HL-60/S4 treated with phorbol 12-myristate 13-acetate at 8.2 ng/mL for 4 days and 3 days (cell line): ENCODE results near the gene C9orf153.
"Not testable (repeated sequence)": the region's sequence is repeated elsewhere in the genome, so short reads cannot be mapped to it uniquely, and the experiment has no call there.

Experiments used
- in situ Hi-C: fragments of 300-500 bp; cut with MboI; formaldehyde crosslinking; loops from 2 replicates; pipeline ENCODE4 v1.15.0; 2022; ENCODE audit warnings: low sequenced_read_pairs

C9orf153 gene

GRCh38 chr9:86259557-86259956 lies at the start of gene C9orf153:
C9orf153 (minus strand) TSS chr9:86259657; CDS start chr9:86229603, 30,054 bp downstream.
- in situ Hi-C loops = no loop called here

GRCh38 chr9:86308687-86309086 lies 49.2 kb upstream of the C9orf153 start:
- in situ Hi-C loops = no loop called here

- in situ Hi-C loops = no loop called here
These were observed 44.8 kb upstream of the C9orf153 start for GRCh38 chr9:86304236-86304730.

GRCh38 chr9:86303316-86303975 lies 44.0 kb upstream of the C9orf153 start:
- in situ Hi-C loops = no loop called here

- in situ Hi-C loops = no loop called here
These were observed 42.2 kb upstream of the C9orf153 start for GRCh38 chr9:86301686-86302085.

- in situ Hi-C loops = no loop called here
These were observed 41.2 kb upstream of the C9orf153 start for GRCh38 chr9:86300701-86301100.

GRCh38 chr9:86298873-86299272 lies 39.4 kb upstream of the C9orf153 start:
- in situ Hi-C loops = no loop called here

GRCh38 chr9:86290341-86290740 lies 30.9 kb upstream of the C9orf153 start:
- in situ Hi-C loops = not testable (repeated sequence)

- in situ Hi-C loops = no loop called here
These were observed 29.2 kb upstream of the C9orf153 start for GRCh38 chr9:86288499-86289198.

GRCh38 chr9:86287013-86287412 lies 27.6 kb upstream of the C9orf153 start:
- in situ Hi-C loops = no loop called here

GRCh38 chr9:86286278-86286677 lies 26.8 kb upstream of the C9orf153 start:
- in situ Hi-C loops = no loop called here

- in situ Hi-C loops = no loop called here
These were observed 25.8 kb upstream of the C9orf153 start for GRCh38 chr9:86285261-86285660.

GRCh38 chr9:86282979-86283535 lies 23.6 kb upstream of the C9orf153 start:
- in situ Hi-C loops = no loop called here

- in situ Hi-C loops = no loop called here
These were observed 22.9 kb upstream of the C9orf153 start, which contains the start of gene ISCA1 for GRCh38 chr9:86282077-86282978. ISCA1 (minus strand) TSS chr9:86282538; CDS start chr9:86282458, 80 bp downstream.

- in situ Hi-C loops = no loop called here
These were observed 22.2 kb upstream of the C9orf153 start for GRCh38 chr9:86281593-86282076.

- in situ Hi-C loops = no loop called here
These were observed 21.1 kb upstream of the C9orf153 start for GRCh38 chr9:86280580-86280979.

- in situ Hi-C loops = no loop called here
These were observed 20.4 kb upstream of the C9orf153 start for GRCh38 chr9:86279839-86280238.

- in situ Hi-C loops = no loop called here
These were observed 17.6 kb upstream of the C9orf153 start for GRCh38 chr9:86277072-86277471.

- in situ Hi-C loops = no loop called here
These were observed 16.5 kb upstream of the C9orf153 start for GRCh38 chr9:86275962-86276361.

GRCh38 chr9:86274821-86275643 lies 15.6 kb upstream of the C9orf153 start:
- in situ Hi-C loops = no loop called here
